Naive B cell (primary cell): ENCODE data around the gene SEMA3E. TPM values are rescaled to one million over a fixed set of nuclear protein-coding genes. Genes with fewer than 3 reads are reported as not detected.

ENCODE experiments used
- ATAC-seq, 2 donors: fragments of 150-1000 bp; cut with Tn5 transposase; 2 replicates each; pipeline ENCODE4 v1.10.0; 2021; ENCODE audit warnings: low read depth in 2 of 2, mild to moderate bottlenecking in 2 of 2, moderate library complexity in 2 of 2
- DNase-seq: peaks from one replicate; pipeline ENCODE4 v3.0.0; 2022
- H3K27ac Mint-ChIP-seq, 6 donors: one replicate each; pipeline ENCODE4 v1.8.0; 2020 to 2022; ENCODE audit warnings: mild to moderate bottlenecking in 6 of 6, mixed read lengths in 6 of 6, moderate library complexity in 5 of 6, inconsistent platforms in 2 of 6
- H3K27me3 Mint-ChIP-seq, 3 donors: one replicate each; pipeline ENCODE4 v1.8.0; 2021 to 2022; ENCODE audit warnings: mixed read lengths in 3 of 3, mild to moderate bottlenecking in 1 of 3
- H3K36me3 Mint-ChIP-seq, 2 donors: one replicate each; pipeline ENCODE4 v1.8.0; 2020 to 2022; ENCODE audit warnings: mixed read lengths in 2 of 2, inconsistent platforms in 1 of 2, mild to moderate bottlenecking in 1 of 2
- H3K4me1 Mint-ChIP-seq, 3 donors: one replicate each; pipeline ENCODE4 v1.8.0; 2020 to 2022; ENCODE audit warnings: mixed read lengths in 3 of 3, inconsistent platforms in 1 of 3, mild to moderate bottlenecking in 1 of 3, moderate library complexity in 1 of 3
- H3K4me3 Mint-ChIP-seq, 8 donors: one replicate each; pipeline ENCODE4 v1.8.0; 2020 to 2022; ENCODE audit warnings: mild to moderate bottlenecking in 8 of 8, mixed read lengths in 8 of 8, moderate library complexity in 8 of 8, inconsistent platforms in 2 of 8
- H3K9me3 Mint-ChIP-seq, 7 donors: one replicate each; pipeline ENCODE4 v1.8.0; 2020 to 2022; ENCODE audit warnings: mixed read lengths in 7 of 7, mild to moderate bottlenecking in 5 of 7, inconsistent platforms in 2 of 7, moderate library complexity in 1 of 7
- polyA plus RNA-seq, 6 donors: library from polyadenylated mRNA; unstranded; fragments of 300-500 nt; fragmentation: Illumina TruSeq; gene quantifications; one replicate each; pipeline ENCODE4 v1.2.3, GENCODE V29; 2021; ENCODE audit warnings: low read depth in 6 of 6

The SEMA3E gene
- polyA plus RNA-seq, 6 donors from 2014 or later: not detected

DNA sequence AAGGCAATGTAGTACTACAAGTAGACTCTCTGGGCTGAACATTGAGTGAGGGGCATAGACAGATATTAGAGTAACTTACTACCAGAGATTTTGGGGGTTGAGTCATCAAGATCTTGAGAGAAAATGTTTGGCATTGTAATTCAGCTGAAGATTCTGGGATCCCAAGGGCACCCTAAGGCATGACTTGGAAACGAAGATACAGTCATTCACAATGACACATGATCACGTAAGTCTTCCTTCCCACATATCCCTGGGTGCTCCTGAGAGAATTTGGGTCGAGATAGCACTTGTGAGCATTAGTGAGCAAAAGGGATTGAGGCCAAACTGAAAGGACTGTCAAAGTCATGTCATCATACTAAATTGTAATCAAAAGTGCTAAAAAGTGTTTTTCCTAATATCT, 293.8 kb downstream of the SEMA3E start:
- Mint-ChIP-seq H3K4me3 (no peak overlapping the region), H3K4me1 (no peaks in the 10 kb centered on the region), H3K27ac (no peak overlapping the region), H3K9me3 (peaks cover 0 to 1% (median 0%) of the 10 kb centered on the region in 7 donors), H3K27me3 (no peaks in the 10 kb centered on the region), H3K36me3 (no peaks in the 10 kb centered on the region)
- DNase-seq (no peak), ATAC-seq (no peak)

DNA sequence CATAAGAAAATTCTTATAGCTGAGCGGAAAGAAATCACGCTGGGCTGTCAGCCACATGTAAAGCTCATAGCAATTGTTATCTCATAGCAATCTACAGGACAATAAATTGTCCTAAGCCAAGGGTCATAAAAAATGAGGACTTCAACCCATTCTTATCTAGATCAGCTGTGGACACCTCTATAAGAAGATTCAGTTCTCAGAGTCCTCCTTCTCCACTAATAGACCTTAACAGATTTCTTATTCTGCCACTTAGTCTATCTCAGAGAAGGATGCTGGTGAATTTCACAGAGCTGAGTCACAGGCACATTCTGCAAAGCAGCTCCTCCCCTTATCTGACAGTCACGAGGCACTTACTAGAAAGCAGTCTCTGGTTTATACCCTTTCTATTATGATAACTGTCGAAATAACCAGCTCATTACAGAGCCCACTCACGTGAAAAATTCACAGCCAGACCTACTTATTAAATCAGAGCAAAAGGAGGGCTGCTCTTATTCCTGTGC, 300.9 kb downstream of the SEMA3E start:
- H3K4me1 Mint-ChIP-seq: no peaks in the 10 kb centered on the region
- H3K27ac Mint-ChIP-seq: no peak overlapping the region
- DNase-seq (no peak), ATAC-seq (no peak)
- H3K4me3 Mint-ChIP-seq: no peak overlapping the region
- no peaks in the 10 kb centered on the region for H3K36me3 Mint-ChIP-seq
- no peaks in the 10 kb centered on the region for H3K27me3 Mint-ChIP-seq
- H3K9me3 Mint-ChIP-seq: peaks cover 0 to 36% (median 6%) of the 10 kb centered on the region in 7 donors

DNA sequence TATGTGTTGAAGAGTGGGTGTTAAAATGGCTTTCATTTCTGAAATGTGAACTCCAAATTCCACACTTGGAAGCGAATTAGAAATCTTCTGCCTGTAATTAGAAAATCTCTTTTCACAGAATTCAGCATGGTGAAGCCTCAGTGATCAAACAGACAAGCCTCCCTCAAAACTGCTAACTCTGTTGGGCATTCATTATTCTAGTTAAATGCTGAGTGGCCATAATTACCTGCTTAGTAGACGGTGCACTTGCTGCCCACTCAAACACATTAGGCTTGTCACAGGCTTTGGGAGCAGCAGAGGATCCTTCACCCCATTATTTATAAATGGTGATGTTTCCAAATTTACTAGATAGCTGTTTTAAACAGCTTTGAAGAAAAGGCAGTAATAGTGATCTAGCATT, 309.0 kb downstream of the SEMA3E start:
- H3K36me3 Mint-ChIP-seq: no peaks in the 10 kb centered on the region
- H3K4me3 Mint-ChIP-seq: no peak overlapping the region
- ATAC-seq: no peak
- H3K4me1 Mint-ChIP-seq: no peaks in the 10 kb centered on the region
- DNase-seq: no peak
- H3K9me3 Mint-ChIP-seq: peaks cover 0 to 6% (median 2%) of the 10 kb centered on the region in 7 donors
- no peak overlapping the region for H3K27ac Mint-ChIP-seq
- no peaks in the 10 kb centered on the region for H3K27me3 Mint-ChIP-seq

DNA sequence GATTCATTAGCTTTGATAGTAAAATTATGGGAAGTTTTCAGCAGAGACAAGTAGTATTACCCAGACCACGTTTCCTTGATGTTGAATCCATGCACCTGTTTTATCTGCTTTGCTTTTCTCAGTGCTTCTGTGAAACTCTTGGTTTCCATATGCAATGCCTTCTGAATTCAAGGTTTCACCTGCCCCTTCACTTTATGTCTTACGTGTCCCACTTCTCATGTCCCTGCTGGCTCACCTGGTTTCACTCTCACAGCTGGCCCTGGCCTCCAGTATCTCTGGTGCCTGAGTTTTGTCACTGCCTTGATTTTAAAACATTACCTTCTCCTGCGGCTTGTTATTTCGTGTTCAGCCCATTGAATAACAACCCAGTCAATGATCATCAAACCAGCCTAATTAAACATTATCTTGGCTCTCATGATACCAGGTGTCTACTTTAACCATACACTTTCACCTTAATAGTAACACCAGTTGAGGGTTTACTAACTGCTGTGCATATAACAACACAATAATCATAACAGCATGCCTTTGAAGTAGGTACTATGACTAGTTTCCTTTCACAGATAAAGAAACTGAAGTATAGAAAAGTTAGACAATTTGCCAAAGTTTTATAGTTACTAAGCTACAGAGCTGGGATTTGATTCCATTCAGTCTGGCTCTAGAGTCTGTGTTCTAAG, 310.5 kb downstream of the SEMA3E start:
- Mint-ChIP-seq H3K27me3 (no peaks in the 10 kb centered on the region), H3K27ac (no peak overlapping the region), H3K4me3 (no peak overlapping the region), H3K4me1 (no peaks in the 10 kb centered on the region), H3K36me3 (no peaks in the 10 kb centered on the region), H3K9me3 (peaks cover 0 to 6% (median 0%) of the 10 kb centered on the region in 7 donors)
- no peak for ATAC-seq
- DNase-seq: no peak

DNA sequence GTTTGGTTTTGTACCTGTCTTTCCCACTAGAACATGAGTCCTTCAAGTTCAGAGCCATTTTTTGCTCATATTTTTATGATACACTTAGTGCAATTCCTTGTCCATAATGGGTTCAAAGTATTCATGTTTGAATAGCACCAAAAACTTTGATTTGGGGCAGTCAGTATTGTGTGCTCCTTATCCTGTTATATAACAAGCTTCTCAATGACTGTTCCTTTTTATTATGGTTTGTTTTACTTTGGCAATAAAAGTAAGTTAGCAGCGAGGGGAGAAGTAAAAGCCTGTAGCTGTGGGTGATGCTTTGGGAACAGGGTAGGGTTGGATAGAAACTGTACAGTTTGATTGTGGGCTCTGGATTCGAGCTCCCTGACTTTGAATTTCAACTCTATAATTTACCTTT, 311.9 kb downstream of the SEMA3E start:
- no peaks in the 10 kb centered on the region for H3K27me3 Mint-ChIP-seq
- H3K9me3 Mint-ChIP-seq: peaks cover 0 to 6% (median 0%) of the 10 kb centered on the region in 7 donors
- H3K27ac Mint-ChIP-seq: no peak overlapping the region
- no peak overlapping the region for H3K4me3 Mint-ChIP-seq
- H3K36me3 Mint-ChIP-seq: no peaks in the 10 kb centered on the region
- DNase-seq (no peak), ATAC-seq (no peak)
- H3K4me1 Mint-ChIP-seq: no peaks in the 10 kb centered on the region

DNA sequence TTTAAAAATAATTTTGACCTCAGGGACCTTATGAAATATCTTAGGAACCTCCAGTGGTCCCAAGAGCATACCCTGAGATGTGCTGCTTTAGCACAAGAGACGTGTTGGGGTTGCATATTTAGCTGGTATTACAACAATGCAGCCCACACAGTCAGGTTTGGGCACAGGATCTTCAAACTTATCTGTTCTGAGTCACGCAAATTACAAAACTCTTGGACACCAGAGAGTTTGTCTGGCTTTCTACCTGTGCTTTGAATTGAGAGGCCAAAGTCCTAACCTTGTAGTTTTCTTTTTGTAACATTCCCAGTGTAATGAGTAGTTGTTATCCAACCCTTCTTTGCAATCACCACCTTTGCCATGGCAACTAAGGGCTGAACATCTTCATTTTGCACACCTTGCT, 322.7 kb downstream of the SEMA3E start:
- Mint-ChIP-seq H3K9me3 (peaks cover 0 to 5% (median 0%) of the 10 kb centered on the region in 7 donors), H3K27ac (no peak overlapping the region), H3K27me3 (no peaks in the 10 kb centered on the region), H3K4me3 (no peak overlapping the region), H3K4me1 (no peaks in the 10 kb centered on the region), H3K36me3 (no peaks in the 10 kb centered on the region)
- no peak for ATAC-seq
- no peak for DNase-seq

DNA sequence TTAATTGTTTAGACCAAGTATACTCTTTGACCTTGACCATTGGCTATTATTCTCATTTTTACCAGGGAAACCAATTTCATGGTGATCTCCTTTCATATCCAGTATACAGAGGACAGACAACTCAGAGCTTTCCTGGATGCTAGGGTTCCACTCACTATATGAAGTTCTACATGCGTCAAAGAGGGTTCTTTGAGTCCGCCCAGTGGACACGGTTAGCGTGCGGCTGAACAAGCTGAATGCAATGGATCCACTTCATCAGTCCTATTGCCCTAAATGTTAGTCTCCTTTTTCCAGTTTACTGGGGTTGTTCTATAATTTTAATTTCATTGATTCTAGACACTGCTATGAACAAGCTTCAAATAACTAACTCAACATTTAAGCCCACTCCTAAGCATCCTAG, 323.9 kb downstream of the SEMA3E start:
- Mint-ChIP-seq H3K4me3 (no peak overlapping the region), H3K9me3 (peaks cover 0 to 5% (median 0%) of the 10 kb centered on the region in 7 donors), H3K4me1 (no peaks in the 10 kb centered on the region), H3K36me3 (no peaks in the 10 kb centered on the region), H3K27ac (no peak overlapping the region), H3K27me3 (no peaks in the 10 kb centered on the region)
- ATAC-seq (no peak), DNase-seq (no peak)

DNA sequence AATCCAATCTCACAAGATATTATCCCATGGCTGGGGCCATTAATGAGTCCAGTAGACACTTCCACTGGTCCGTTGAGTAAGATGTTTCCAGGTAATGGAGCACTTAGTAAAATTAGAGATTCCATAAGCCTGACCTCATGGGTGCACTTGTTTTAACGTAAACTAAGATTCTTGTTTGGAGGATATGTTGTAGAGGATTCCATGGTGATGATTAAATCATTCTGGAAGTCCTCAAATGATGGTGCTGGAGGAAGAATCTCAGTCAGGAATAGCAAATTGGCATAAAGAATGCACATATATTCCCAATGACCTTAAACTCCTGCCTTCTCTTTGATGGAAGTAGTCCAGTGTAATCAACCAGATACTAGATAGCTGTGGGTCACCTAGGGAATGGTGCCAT, 324.3 kb downstream of the SEMA3E start:
- Mint-ChIP-seq H3K4me3 (no peak overlapping the region), H3K9me3 (peaks cover 0 to 5% (median 0%) of the 10 kb centered on the region in 7 donors), H3K36me3 (no peaks in the 10 kb centered on the region), H3K27ac (no peak overlapping the region), H3K4me1 (no peaks in the 10 kb centered on the region), H3K27me3 (no peaks in the 10 kb centered on the region)
- DNase-seq: no peak
- ATAC-seq: no peak

DNA sequence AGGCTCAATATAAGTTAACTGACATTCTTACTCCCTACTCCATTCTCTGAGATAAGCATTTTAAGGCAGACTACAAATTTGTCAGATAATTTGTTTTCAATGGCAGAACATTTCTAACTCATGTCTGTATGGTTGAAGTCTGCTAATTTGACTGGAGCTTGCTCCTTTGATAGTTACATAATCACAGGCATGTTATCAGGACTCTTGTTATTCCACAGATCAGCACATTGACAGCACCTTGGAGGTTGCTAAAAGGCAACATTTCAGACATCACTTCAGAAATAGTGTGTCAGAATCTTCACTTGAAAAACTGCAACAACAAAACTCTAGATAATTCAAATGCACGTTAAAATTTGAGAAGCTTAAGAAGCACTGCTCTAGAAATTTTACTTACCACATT, 327.9 kb downstream of the SEMA3E start:
- ATAC-seq (no peak), DNase-seq (no peak)
- Mint-ChIP-seq H3K4me1 (no peaks in the 10 kb centered on the region), H3K27me3 (no peaks in the 10 kb centered on the region), H3K27ac (no peak overlapping the region), H3K4me3 (no peak overlapping the region), H3K36me3 (no peaks in the 10 kb centered on the region), H3K9me3 (peaks cover 0 to 4% (median 0%) of the 10 kb centered on the region in 7 donors)

DNA sequence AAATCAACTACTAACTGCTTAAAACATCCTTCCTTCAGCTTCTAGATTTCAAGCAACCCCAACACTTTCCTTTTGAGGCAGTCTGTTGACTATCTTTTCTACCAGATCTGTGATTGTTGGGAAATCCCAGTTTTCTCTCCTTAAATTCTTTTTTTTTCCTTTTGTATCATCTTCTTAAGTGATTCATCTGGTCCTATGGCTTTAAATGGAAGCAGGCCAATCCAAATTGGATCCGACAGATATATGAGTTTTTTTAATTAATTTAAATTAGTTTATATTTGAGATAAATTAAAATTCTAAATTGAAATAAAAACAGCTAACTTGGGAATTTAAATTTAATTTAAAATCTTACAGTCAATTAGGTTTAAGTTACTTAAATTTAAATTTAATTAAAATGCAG, 335.0 kb downstream of the SEMA3E start:
- no peaks in the 10 kb centered on the region for H3K36me3 Mint-ChIP-seq
- H3K4me1 Mint-ChIP-seq: no peaks in the 10 kb centered on the region
- peaks cover 0 to 5% (median 0%) of the 10 kb centered on the region in 7 donors for H3K9me3 Mint-ChIP-seq
- H3K4me3 Mint-ChIP-seq: no peak overlapping the region
- DNase-seq (no peak), ATAC-seq (no peak)
- no peak overlapping the region for H3K27ac Mint-ChIP-seq
- no peaks in the 10 kb centered on the region for H3K27me3 Mint-ChIP-seq
